OCI-LY3 (cell line): ENCODE data around the gene PARP15.

ENCODE experiments used
- H2AFZ ChIP-seq: fragments of 200-600, 300-600 bp; shearing (Covaris generic); 2 replicates; pipeline ENCODE4 v1.6.0; 2014; ENCODE audit warnings: antibody characterized with exemption, low read depth, low read length
- H3K27ac ChIP-seq: fragments of 200-600, 300-600 bp; sonication (generic); 2 replicates; pipeline ENCODE4 v1.5.1; 2014; ENCODE audit warnings: mild to moderate bottlenecking, low read length, moderate library complexity, mixed read lengths
- H3K27me3 ChIP-seq: fragments of 200-600, 300-600 bp; sonication (generic); 2 replicates; pipeline ENCODE4 v1.6.1; 2014; ENCODE audit warnings: low read depth, low read length, mixed read lengths
- H3K36me3 ChIP-seq: fragments of 200-600, 300-600 bp; sonication (generic); replicated peaks from 2 replicates; pipeline ENCODE3; 2014; ENCODE audit warnings: low read depth, low read length, mixed read lengths
- H3K4me1 ChIP-seq: fragments of 300-600, 200-600 bp; sonication (generic); 2 replicates; pipeline ENCODE4 v1.6.1; 2014; ENCODE audit warnings: low read length, mixed read lengths
- H3K4me2 ChIP-seq: fragments of 200-600, 300-600 bp; sonication (generic); 2 replicates; pipeline ENCODE4 v1.6.1; 2014; ENCODE audit warnings: low read length, mixed read lengths
- H3K4me3 ChIP-seq: fragments of 300-600, 200-600 bp; sonication (generic); 2 replicates; pipeline ENCODE4 v1.5.1; 2014; ENCODE audit warnings: antibody characterized with exemption, mild to moderate bottlenecking, low read length, moderate library complexity
- H3K79me2 ChIP-seq: fragments of 300-600, 200-600 bp; shearing (Covaris generic); 2 replicates; pipeline ENCODE4 v1.6.1; 2014; ENCODE audit warnings: mild to moderate bottlenecking, low read length, mixed read lengths
- H3K9ac ChIP-seq: fragments of 300-600, 200-600 bp; shearing (Covaris generic); 2 replicates; pipeline ENCODE4 v1.6.0; 2014; ENCODE audit warnings: mild to moderate bottlenecking, low read length, moderate library complexity
- H3K9me3 ChIP-seq: fragments of 200-600, 300-600 bp; shearing (Covaris generic); 2 replicates; pipeline ENCODE4 v1.6.1; 2014; ENCODE audit warnings: low read length, mixed read lengths; ENCODE audit not compliant: insufficient read depth
- H4K20me1 ChIP-seq: fragments of 200-600, 300-600 bp; sonication (generic); 2 replicates; pipeline ENCODE4 v1.6.1; 2016; ENCODE audit warnings: low read length, mixed read lengths; ENCODE audit not compliant: insufficient read depth
- EZH2phosphoT487 ChIP-seq: fragments of 200-600 bp; shearing (Covaris generic); IDR thresholded peaks from 2 replicates; pipeline ENCODE4 v1.6.1; 2018; ENCODE audit warnings: antibody characterized with exemption, mixed run types, low read depth
- TF ChIP-seq, protein P1 (sequence below): fragments of 200-600, 300-600 bp; sonication (generic); IDR thresholded peaks from 2 replicates; pipeline ENCODE4 v1.5.1; 2014; ENCODE audit warnings: antibody characterized with exemption, low read length, low read depth

PARP15 gene

DNA sequence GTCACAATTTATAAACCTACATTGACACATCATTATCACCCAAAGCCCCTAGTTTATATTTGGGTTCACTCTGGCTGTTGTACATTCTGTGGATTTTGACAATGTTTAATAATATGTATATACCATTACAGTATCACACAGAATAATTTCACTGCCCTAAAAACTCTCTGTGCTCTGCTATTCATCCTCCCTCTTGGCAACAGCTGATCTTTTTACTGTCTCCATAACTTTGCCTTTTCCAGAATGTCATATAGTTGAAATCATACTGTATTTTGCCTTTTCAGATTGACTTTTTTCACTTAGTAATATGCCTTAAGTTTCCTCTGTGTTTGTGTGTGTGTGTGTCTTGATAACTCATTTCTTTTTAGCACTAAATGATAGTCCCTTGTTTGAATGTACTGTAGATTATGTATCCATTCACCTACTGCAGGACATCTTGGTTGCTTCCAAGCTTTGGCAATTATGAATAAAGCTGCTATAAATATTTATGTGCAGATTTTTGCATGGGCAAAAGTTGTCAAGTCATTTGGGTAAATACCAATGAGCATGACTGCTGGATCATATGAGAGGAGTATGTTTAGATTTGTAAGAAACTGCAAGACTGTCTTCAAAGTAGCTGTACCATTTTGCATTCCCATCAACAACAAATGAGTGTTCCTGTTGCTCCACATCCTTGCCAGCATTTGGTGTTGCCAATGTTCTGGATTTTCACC, 9.5 kb downstream of the PARP15 start:
- Histone ChIP-seq H3K4me1 (peaks cover 62% of the 10 kb centered on the region), H3K4me3 (no peak overlapping the region), H3K36me3 (peaks cover 71% of the 10 kb centered on the region), H3K4me2 (peak overlapping the region; percentile 75), H3K27me3 (no peaks in the 10 kb centered on the region), H3K79me2 (peaks cover 94% of the 10 kb centered on the region), H3K9me3 (peaks cover 15% of the 10 kb centered on the region; the same call in 1 of the 2 replicates), H3K9ac (peak overlapping the region; percentile 2; the same call in 1 of the 2 replicates), H4K20me1 (no peaks in the 10 kb centered on the region), H2AFZ (no peak overlapping the region), H3K27ac (peak overlapping the region; percentile 98)
- TF ChIP-seq, protein P1, sequence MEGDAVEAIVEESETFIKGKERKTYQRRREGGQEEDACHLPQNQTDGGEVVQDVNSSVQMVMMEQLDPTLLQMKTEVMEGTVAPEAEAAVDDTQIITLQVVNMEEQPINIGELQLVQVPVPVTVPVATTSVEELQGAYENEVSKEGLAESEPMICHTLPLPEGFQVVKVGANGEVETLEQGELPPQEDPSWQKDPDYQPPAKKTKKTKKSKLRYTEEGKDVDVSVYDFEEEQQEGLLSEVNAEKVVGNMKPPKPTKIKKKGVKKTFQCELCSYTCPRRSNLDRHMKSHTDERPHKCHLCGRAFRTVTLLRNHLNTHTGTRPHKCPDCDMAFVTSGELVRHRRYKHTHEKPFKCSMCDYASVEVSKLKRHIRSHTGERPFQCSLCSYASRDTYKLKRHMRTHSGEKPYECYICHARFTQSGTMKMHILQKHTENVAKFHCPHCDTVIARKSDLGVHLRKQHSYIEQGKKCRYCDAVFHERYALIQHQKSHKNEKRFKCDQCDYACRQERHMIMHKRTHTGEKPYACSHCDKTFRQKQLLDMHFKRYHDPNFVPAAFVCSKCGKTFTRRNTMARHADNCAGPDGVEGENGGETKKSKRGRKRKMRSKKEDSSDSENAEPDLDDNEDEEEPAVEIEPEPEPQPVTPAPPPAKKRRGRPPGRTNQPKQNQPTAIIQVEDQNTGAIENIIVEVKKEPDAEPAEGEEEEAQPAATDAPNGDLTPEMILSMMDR = no peak
- no peak for TF ChIP-seq EZH2phosphoT487

DNA sequence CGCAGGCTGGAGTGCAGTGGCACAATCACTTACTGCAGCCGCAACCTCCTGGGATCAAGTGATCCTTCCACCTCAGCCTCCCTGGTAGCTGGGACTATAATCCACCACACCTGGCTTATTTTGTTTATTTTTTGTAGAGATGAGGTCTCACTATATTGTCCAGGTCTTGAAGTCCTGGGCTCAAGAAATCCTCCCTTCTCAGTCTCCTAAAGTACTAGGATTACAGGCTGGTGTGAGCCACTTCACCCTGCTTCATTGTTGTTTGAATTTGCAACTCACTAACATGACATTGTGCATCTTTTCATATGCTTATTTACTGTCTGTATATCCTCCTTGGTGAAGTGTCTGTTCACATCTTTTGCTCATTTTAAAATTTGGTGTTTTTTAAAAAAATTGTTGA, 10.1 kb downstream of the PARP15 start:
- no peak overlapping the region for H2AFZ ChIP-seq
- peak overlapping the region; percentile 75; the same call in 1 of the 2 replicates for H3K4me2 ChIP-seq
- H3K27ac ChIP-seq = peak overlapping the region; percentile 98
- H3K36me3 ChIP-seq = peaks cover 69% of the 10 kb centered on the region
- H4K20me1 ChIP-seq = no peaks in the 10 kb centered on the region
- H3K4me3 ChIP-seq = no peak overlapping the region
- H3K9ac ChIP-seq = peak overlapping the region; percentile 80; the same call in 1 of the 2 replicates
- TF ChIP-seq, protein P1 = no peak
- no peak for TF ChIP-seq EZH2phosphoT487
- H3K27me3 ChIP-seq = no peaks in the 10 kb centered on the region
- peaks cover 63% of the 10 kb centered on the region for H3K4me1 ChIP-seq
- peaks cover 8% of the 10 kb centered on the region; the same call in 1 of the 2 replicates for H3K9me3 ChIP-seq
- H3K79me2 ChIP-seq = peaks cover 94% of the 10 kb centered on the region

DNA sequence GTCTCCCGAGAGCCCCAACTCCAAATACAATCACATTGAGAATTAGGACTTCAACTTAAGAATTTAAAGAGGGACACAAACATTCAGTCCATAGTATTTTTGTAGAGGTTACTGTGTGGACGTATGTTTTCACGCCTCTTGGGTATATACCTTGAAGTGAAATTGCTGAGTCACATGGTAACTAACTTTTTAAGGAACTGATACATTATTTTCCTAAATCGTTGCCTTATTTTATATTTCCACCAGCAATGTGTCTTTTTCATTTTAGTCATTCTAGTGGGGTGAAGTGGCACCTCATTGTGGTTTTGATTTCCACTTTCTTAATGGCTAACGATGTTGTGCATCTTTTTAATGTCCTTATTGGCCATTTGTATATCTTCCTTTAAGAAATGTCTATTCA, 11.8 kb downstream of the PARP15 start:
- no peaks in the 10 kb centered on the region for H3K27me3 ChIP-seq
- peak overlapping the region; percentile 80 for H3K9ac ChIP-seq
- peaks cover 89% of the 10 kb centered on the region for H3K79me2 ChIP-seq
- peaks cover 58% of the 10 kb centered on the region for H3K36me3 ChIP-seq
- H3K4me1 ChIP-seq = peaks cover 80% of the 10 kb centered on the region
- H3K4me3 ChIP-seq = peak overlapping the region; percentile 45
- no peaks in the 10 kb centered on the region for H4K20me1 ChIP-seq
- no peak overlapping the region for H2AFZ ChIP-seq
- peak overlapping the region; percentile 98 for H3K27ac ChIP-seq
- peak overlapping the region; percentile 75 for H3K4me2 ChIP-seq
- H3K9me3 ChIP-seq = no peaks in the 10 kb centered on the region
- TF ChIP-seq, protein P1 = no peak
- no peak for TF ChIP-seq EZH2phosphoT487

DNA sequence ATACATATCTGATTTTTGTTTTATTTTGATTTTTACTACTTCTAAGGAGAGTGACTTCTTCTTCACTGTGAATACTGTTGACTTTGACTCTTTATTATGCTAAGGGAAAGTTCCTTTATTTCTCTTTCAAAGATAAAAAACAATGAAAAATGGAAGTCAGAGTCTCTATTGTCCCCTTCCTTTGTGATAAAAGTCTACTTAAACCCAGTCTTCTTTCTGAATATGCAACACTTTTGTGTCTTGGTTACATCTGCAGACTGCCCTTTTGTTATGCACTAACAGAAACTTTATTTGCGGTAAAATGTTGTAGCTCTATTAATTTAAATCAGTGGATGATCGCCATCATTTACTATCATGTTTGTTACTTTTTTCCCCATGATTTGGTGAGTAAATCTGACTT, 13.2 kb downstream of the PARP15 start:
- Histone ChIP-seq H3K4me2 (no peak overlapping the region; the same call in 1 of the 2 replicates), H3K27me3 (no peaks in the 10 kb centered on the region), H3K36me3 (peaks cover 58% of the 10 kb centered on the region), H3K4me1 (peaks cover 75% of the 10 kb centered on the region), H3K4me3 (no peak overlapping the region), H3K9ac (peak overlapping the region; percentile 6; the same call in 1 of the 2 replicates), H3K79me2 (peaks cover 88% of the 10 kb centered on the region), H3K27ac (peak overlapping the region; percentile 98), H4K20me1 (no peaks in the 10 kb centered on the region), H2AFZ (no peak overlapping the region), H3K9me3 (no peaks in the 10 kb centered on the region)
- TF ChIP-seq, protein P1 = no peak
- TF ChIP-seq EZH2phosphoT487 = no peak
